GM18498 (cell line): ENCODE data around the gene SEC61G.

Experiments used
- ATAC-seq: cut with Tn5 transposase; IDR thresholded peaks from one replicate; pipeline ENCODE4 v1.9.1; 2021; ENCODE audit warnings: mild to moderate bottlenecking, moderate library complexity; ENCODE audit not compliant: unreplicated experiment

Gene SEC61G

GRCh38 chr7:54758702-54759592 lies at the start of gene SEC61G:
TSS of gene SEC61G (minus strand) at chr7:54759211. CDS start at chr7:54757588, 1,623 bp downstream.
- peak; percentile 96 for ATAC-seq

- ATAC-seq, result no peak
These were observed 43.8 kb upstream of the SEC61G start for GRCh38 chr7:54802841-54803240.

GRCh38 chr7:54802114-54802513 lies 43.1 kb upstream of the SEC61G start:
- no peak for ATAC-seq

GRCh38 chr7:54799792-54800191 lies 40.8 kb upstream of the SEC61G start:
- ATAC-seq, result no peak

GRCh38 chr7:54798530-54798929 lies 39.5 kb upstream of the SEC61G start:
- ATAC-seq, result no peak

GRCh38 chr7:54796853-54797252 lies 37.8 kb upstream of the SEC61G start:
- no peak for ATAC-seq

GRCh38 chr7:54796150-54796549 lies 37.1 kb upstream of the SEC61G start:
- ATAC-seq, result no peak

GRCh38 chr7:54792383-54792782 lies 33.4 kb upstream of the SEC61G start:
- ATAC-seq, result no peak

GRCh38 chr7:54788664-54789063 lies 29.7 kb upstream of the SEC61G start:
- peak; percentile 71 for ATAC-seq

GRCh38 chr7:54785261-54785660 lies 26.2 kb upstream of the SEC61G start:
- ATAC-seq, result no peak

- no peak for ATAC-seq
These were observed 24.9 kb upstream of the SEC61G start for GRCh38 chr7:54783952-54784351.

GRCh38 chr7:54782829-54783228 lies 23.8 kb upstream of the SEC61G start:
- ATAC-seq, result no peak

- ATAC-seq, result no peak
These were observed 23.3 kb upstream of the SEC61G start for GRCh38 chr7:54782314-54782713.

GRCh38 chr7:54781134-54781920 lies 22.3 kb upstream of the SEC61G start:
- ATAC-seq, result no peak

GRCh38 chr7:54780490-54780889 lies 21.5 kb upstream of the SEC61G start:
- no peak for ATAC-seq

- ATAC-seq, result no peak
These were observed 19.9 kb upstream of the SEC61G start for GRCh38 chr7:54778696-54779540.

GRCh38 chr7:54778166-54778565 lies 19.2 kb upstream of the SEC61G start:
- ATAC-seq, result no peak

GRCh38 chr7:54774785-54775740 lies 16.1 kb upstream of the SEC61G start:
- no peak for ATAC-seq

GRCh38 chr7:54773472-54774399 lies 14.7 kb upstream of the SEC61G start:
- ATAC-seq, result peak; percentile 95
